HG03565 (cell line): Measurements from ENCODE around the gene ARMC7.

Source experiments
- ATAC-seq: cut with Tn5 transposase; IDR thresholded peaks from one replicate; pipeline ENCODE4 v1.9.1; 2021; ENCODE audit warnings: mild to moderate bottlenecking, moderate library complexity; ENCODE audit not compliant: unreplicated experiment

Gene ARMC7

DNA sequence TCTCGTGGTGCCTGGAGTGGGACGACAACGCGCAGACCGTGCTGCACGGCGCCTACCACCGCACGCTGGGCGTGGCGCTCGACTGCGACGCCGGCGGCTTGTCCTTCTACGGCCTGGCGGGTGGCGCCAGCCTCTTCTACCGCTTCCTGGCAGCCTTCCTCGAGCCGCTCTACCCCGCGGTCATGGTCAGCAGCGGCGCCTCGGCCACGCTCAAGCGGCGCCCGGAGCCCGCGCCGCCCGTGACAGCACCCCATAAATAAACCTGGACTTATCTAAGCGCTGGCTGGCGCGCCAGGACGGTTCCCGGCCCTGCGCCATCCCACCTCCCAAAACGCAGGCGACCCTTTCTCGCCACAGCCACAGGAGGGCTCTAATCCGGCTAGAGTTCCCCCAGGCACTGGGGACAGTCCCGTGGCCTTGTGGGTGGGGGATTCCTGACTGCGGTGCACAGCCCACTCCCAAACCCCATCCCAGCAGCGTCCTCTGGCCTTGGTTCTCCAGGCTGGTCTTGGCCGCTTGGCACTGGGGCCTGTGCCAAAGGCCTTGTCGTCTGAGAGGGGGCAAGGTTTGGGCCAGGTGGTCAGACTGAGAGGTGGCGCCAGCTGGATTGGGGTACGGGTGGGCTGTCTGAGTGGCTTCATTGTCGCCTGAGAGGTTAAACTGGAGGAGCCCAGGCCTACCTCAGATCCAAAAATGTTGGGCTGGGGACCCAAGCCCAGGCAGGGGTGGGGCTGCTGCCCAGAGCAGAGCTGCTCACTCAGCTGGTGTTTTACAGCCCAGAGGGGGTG, 32.1 kb upstream of the ARMC7 start:
- ATAC-seq: no peak

DNA sequence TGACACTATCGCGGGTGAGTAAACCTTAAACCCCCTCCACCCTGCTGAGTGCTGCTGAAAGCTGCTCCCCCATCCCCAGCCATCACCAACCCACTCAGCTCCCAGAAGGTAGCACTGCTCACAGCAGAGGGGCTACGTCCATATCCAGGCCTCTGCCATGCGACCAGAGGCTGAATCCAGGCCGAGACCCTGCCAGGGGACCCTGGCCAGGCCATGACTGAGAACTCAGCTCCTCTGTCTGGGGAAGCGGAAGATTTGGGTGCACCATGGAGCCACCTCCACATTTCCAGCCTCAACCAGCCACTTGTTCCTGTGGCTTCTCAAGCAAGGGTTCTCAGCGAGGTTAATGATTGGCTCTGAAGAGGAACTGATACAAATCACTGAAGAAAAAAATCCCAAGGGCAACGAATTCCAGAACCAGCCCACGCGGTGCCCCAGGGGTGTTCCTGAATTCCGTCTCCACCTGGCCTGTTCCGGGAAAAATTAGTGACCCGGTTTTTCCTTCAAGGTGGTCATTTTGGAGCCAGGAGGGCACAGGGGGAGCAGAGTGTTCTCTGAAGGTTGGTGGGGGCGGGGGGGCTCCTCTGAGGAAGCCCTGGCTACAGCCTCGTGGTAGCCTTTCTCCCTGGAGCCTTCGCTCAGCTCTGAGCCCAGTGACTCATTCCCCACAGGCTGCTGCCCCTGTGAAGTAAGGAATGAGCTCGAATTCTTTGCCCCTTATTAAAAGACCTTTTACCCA, 31.3 kb upstream of the ARMC7 start:
- no peak for ATAC-seq

DNA sequence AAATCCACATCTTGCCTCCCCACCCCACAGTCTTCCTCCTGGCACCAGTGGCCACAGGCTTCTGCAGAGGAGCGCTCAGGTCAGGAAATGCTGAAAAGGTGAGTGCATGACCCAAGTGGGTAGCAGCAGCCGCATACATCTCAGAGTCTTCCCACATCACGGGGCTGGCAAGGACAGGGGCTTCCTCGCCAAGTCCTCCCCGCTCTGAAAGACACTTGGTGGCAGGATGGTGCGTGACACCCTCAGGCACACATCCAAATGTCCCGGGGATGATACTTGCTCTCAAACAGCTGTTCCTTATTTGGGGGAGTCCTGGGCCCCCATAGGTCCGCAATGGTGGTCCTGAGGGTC, 30.8 kb upstream of the ARMC7 start:
- ATAC-seq: no peak

- no peak for ATAC-seq
These were observed 27.9 kb upstream of the ARMC7 start for GRCh38 chr17:75081611-75082540.

DNA sequence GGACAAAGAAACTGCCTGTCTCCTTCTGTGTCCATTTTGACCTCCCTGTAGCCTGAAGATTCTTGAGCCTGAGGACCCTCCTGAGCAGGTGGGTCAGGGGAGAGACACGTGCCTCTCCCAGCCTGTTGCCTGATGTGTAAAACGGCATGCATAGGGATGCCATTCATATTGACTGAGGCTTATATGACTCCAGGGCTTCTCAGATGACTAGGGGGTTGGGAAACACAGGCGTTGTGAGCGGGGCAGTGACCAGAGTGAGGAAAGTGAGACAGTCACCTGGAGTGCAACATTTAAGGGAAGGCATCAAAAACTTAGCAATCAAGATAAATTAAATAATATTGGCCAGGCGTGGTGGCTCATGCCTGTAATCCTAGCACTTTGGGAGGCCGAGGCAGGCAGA, 27.1 kb upstream of the ARMC7 start:
- ATAC-seq: no peak

- no peak for ATAC-seq
These were observed 25.6 kb upstream of the ARMC7 start for GRCh38 chr17:75084039-75084660.

- no peak for ATAC-seq
These were observed 23.1 kb upstream of the ARMC7 start for GRCh38 chr17:75086496-75087181.

DNA sequence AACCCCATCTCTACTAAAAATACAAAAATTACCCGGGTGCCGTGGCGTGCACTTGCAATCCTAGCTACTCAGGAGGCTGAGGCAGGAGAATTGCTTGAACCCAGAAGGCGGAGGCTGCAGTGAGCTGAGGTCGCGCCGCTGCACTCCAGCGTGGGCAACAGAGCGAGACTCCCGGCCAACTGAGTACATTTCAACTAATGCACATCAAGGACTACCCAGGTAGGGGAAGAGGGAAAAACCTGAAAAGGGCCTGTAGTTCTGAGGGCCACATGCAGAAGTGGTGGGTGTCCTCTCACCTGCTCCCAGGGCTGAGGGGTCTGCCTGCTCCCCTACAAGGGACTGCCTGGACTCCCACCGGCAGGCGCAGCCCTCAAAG, 22.6 kb upstream of the ARMC7 start:
- no peak for ATAC-seq

GRCh38 chr17:75087558-75088453, 22.0 kb upstream of the ARMC7 start, which contains the start of gene SLC16A5:
TSS of gene SLC16A5 (plus strand) at chr17:75087954. CDS start at chr17:75093637, 5,683 bp downstream.
- ATAC-seq: no peak

- no peak for ATAC-seq
These were observed 21.0 kb upstream of the ARMC7 start for GRCh38 chr17:75088465-75089417.

- ATAC-seq: no peak
These were observed 18.6 kb upstream of the ARMC7 start for GRCh38 chr17:75090871-75091854.

- ATAC-seq: no peak
These were observed 17.9 kb upstream of the ARMC7 start for GRCh38 chr17:75091855-75092327.

DNA sequence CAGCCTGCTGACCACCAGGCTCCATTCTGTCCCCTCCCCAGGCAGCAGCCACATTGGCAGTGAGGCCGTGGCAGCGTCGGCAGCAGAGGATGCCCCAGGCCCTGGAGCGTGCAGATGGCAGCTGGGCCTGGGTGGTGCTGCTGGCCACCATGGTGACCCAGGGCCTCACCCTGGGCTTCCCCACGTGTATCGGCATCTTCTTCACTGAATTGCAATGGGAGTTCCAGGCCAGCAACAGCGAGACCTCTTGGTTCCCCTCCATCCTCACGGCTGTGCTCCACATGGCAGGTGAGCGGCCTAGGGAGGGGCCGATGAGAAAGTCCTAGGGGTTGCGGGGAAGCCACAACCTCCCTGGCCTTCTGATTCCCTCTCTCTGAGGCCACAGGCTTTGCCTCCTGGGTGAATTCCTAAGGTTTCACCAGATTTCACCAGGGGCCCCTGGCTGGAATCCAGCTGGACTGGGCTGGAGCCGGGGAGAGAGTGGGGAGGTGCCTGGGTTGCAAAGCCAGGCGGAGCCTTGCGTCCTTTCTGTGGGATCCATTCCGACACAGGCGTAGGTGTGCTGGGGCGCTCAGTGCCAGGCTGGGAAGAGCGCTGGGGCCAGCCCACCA, 16.1 kb upstream of the ARMC7 start:
- ATAC-seq: no peak

DNA sequence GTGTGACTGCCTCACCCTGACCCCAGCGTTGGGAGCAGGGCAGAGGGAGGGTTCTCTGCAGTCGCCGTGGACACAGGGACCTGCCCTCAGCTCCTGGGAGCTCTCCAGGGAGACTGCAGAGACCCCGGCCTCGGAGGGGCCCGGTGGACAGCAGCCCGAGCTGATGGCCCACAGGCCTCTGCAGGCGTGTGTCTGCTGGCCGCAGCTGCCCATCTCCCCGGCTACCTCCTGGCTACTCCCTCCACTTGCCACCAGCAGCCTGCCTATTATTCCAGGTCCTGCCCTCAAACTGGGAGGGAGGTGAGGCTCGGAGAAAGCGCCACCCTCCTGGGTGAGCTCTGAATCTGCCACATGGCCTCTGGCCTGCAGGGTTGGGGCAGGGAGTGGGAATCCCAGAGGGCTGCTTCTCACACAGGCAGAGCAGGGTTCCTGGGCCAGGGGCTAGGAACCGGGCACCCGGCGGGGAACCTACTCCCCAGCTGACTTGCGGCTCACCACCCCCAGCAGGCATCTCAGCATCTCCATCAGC, 14.8 kb upstream of the ARMC7 start:
- ATAC-seq: no peak

GRCh38 chr17:75096082-75096625, 13.6 kb upstream of the ARMC7 start:
- ATAC-seq: no peak

GRCh38 chr17:75097865-75098264, 11.9 kb upstream of the ARMC7 start:
- no peak for ATAC-seq
